CD4-positive, alpha-beta T cell treated with Interleukin-17A for 4 hours (primary cell): ENCODE data around the gene GPR4.
"Not testable (repeated sequence)": the region's sequence is repeated elsewhere in the genome, so short reads cannot be mapped to it uniquely, and the experiment has no call there.

Source experiments
- DNase-seq: peaks from one replicate; pipeline ENCODE4 v3.0.0-alpha.2; 2020; ENCODE audit warnings: mixed read lengths

GPR4 gene

GRCh38 chr19:45621976-45622503 lies 20.0 kb upstream of the GPR4 start:
- no peak for DNase-seq

DNA sequence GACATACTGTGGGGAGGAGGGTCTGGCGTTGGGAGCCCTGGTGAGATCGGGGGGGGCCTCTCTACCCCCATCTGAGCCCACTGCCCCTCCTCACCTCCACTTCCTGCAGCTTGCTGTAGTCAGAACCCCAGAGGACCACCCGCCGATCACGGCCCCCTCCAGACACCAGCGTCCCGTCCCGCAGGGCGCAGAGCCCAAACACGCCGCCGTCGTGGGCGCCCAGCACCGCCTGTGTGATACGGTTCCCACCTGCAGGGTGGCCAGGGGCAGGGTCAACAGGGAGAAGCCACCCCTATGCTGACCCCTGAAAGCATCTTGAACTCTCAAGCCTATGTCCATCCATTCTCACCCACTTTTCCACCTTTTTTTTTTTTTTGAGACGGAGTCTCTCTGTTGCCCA lies 19.4 kb upstream of the GPR4 start:
- DNase-seq: no peak

DNA sequence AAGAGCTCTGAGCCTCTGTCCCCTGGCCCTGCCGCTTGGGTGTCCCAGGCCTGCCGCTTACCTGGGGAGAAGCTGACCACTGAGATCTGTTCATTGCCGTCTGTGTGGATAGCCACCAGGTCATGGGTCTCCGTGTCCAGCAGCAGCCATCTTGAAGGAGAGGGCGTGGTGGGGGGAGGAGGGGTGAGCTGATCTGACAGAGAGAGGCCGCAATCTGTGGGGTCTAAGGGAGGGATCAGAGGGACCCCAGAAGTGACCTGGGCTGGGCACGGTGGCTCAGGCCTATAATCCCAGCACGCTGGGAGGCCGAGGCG lies 14.6 kb upstream of the GPR4 start:
- DNase-seq: no peak

DNA sequence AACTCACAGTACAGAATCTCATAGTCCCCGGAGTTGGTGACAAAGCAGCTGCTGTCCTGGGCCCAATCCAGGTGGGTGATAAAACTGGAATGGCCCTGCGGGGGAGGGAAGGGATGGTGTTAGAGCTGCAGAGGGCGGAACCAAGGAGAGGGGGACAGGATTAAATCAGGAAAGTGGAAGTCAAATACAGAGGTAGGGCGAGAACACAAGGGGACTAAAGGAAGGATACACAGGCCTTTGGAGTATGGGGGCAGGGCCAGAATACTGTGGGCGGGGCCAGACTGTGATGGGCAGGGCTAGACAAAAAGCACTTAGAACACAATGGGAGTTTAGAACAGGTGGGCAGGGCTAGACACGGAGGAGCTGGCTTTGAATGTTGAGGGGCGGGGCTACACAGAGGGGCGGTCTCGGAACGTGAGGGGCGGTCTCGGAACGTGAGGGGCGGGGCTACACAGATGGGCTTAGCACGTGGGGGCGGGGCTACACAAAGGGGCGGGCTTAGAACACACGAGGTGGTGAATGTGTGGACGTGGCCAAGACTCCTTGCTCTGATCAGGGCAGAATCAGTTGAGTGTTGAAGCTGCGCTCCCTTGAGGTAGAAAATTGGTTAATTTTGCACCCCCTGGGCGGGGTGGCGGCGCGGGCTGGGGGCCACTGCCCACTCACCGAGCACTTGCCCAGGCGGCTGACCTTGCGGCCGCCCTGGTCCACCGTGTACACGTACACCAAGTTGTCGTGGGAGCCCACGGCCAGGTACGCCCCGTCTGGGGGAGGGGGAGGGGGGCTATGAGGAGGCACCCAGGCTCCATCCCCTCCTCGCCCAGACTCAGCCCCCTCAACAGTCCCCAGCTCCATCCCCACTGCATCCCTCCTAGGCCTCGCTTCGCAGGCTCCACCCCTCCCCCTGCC lies 14.0 kb upstream of the GPR4 start:
- peak; percentile 63 for DNase-seq

DNA sequence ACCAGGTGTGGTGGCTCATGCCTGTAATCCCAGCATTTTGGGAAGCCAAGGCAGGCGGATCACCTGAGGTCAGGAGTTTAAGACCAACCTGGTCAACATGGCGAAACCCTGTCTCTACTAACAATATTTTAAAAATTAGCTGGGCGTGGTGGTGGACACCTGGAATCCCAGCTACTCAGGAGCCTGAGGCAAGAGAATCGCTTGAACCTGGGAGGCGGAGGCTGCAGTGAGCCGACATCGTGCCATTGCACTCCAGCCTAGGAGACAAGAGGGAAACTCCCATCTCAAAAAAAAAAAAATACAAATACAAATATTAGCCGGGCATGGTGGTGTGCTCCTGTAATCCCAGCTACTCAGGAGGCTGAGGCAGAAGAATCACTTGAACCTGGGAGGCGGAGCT lies 13.0 kb upstream of the GPR4 start:
- DNase-seq: not testable (repeated sequence)

GRCh38 chr19:45613926-45614725 lies 12.1 kb upstream of the GPR4 start:
- DNase-seq: peak; percentile 28

DNA sequence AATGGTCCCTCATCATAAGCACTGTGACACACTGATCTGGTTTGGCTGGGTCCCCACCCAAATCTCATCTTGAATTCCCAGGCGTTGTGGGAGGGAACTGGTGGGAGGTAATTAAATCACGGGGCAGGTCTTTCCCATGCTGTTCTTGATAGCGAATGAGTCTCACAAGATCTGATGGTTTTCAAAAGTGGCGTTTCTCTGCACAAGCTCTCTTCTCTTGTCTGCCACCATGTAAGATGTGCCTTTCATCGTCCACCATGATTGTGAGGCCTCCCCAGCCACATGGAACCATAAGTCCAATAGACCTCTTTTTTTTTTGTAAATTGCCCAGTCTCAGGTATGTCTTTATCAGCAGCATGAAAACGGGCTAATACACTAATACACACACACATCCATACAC lies 6.9 kb upstream of the GPR4 start:
- no peak for DNase-seq

DNA sequence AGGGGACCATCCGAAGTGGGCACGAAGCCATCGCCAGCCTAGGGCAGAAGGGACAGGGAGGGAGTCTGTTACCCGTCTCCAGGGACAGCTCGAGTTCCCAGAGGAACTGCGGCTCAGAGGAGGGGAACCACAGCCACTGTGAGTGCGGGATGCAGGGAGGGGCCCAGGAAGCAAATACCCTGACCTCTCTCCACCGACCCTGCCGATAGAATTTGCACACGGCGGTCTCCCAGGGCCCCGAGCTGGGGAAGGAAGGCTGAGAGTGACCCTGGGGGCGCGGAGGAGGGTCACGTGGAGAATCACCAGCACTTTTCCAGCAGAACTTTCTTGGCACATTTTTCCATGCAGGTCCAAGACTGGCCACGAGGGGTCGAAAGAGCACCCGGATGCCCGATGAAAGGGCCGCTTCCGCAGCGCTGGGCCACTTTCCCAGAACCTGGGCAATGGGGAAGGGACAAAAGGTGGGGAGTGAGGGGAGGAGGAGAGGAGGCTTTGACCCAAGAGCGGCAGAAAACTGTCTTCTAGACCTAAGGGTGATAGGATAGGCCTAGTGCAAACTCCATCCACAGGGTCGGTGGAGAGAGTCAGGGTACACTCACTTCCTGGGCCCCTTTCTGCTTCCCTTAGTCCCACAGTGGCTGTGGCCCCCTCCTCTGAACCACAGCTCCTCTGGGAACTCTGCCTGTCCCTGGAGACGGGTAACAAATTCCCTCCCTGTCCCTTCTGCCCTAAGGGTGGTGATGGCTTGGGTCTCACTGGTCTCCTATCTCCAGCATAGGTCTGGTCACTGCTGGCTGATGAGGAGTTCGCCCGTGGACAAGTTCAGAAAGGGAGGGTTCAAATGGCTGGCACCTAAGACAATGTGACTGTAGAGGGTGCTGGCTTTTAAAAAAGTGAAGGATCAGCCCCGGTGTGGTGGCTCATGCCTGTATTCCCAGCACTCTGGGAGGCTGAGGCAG lies 5.3 kb upstream of the GPR4 start:
- peak; percentile 69 for DNase-seq

- DNase-seq: no peak
Observed at GRCh38 chr19:45601115-45601514, 897 bp downstream of the GPR4 start.

DNA sequence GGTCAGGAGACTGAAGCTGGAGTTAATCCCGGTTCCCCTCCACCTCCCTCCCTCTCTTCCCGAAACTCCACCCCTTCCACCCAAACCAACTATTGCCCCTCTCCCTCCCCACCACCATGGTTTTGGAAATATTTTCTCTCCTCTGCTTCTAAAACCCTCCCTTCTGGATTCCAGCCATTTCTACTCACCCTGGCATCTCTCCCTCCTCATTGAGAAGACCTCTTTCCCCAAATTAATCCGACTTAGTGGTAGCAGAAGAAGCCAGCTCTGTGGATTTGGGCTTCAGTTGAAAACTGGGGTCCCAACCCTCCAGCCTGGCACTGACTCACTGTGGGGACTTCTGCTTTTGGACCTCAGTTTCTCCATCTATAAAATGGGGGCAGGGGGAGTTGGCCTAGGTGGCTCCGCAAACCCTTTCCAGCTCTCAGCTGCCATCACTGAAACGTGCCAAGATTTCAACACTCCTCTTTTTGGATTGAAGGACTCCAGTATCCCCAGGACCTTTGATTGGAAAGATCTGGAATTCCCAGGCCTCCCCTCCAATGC lies 1.6 kb downstream of the GPR4 start:
- no peak for DNase-seq

- no peak for DNase-seq
Observed at GRCh38 chr19:45599286-45599685, 2.7 kb downstream of the GPR4 start.

DNA sequence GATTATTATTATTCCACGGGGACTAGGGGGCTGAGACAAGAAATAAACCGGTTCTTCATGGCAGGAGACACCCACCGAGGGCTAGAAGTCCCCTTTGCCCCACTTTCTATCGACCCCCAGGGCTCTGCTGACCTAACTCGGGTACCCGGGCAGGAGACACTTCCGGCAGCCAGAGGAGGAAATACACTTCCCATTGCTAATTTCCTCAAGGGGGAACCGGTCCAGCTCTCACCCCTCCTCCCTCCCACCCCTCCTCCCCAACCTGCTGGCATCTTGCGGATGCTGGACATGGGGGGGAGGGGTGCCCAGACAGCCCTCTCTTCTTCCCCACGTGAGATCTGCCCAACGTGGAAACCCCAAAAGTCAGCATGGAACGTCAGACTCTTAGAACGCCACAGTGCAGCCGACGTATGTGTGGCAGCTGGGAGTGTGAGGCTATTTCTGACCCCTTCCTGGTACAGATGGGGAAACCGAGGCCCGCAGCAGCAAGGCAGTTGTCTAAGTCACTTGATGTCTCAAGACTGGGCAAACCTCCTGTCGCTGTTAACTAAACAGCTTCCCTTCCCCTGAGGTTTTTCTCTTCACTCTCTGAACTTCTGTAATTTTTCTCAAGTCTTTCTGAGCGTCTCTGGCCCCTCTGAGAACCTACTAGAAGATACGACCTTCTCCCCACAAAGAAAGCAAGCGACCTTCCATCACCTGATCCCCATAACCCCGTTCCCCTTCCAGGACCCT lies 3.6 kb downstream of the GPR4 start:
- peak; percentile 9 for DNase-seq

DNA sequence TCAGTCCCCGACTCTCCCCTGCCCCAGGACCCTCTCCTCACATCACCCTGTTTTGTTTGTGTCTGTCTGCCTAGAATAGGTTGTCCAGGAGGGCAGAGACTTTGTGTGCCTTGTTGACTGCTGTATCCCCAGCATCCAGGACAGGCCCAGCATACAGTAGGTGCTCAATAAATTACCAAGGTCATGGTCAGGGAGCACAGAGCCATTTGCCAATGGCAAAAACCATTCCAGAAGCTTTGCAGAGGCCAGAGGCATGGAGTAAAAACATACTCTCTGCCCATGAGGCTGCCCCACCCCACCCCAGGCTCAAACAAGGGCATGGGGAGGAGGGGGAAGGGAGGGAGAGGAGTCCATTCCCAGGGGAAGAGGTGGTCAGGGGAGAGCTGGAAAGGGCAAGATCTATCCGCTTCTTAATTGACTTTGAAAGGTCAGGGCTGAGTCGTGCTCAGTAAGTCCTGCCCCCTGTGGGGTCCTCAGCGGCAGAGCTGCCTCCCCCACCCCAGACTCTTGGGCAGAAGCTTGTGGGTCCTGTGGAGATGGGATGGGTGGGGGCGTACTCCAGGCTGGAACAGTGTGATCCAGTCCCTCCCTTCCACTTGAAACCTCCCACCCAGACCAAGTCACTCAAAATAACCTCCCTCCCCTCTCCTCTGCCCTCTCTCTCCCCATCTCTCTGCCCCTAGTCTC lies 4.4 kb downstream of the GPR4 start:
- no peak for DNase-seq

- no peak for DNase-seq
Observed at GRCh38 chr19:45595814-45596213, 6.2 kb downstream of the GPR4 start.

GRCh38 chr19:45593520-45593919 lies 8.5 kb downstream of the GPR4 start:
- no peak for DNase-seq

DNA sequence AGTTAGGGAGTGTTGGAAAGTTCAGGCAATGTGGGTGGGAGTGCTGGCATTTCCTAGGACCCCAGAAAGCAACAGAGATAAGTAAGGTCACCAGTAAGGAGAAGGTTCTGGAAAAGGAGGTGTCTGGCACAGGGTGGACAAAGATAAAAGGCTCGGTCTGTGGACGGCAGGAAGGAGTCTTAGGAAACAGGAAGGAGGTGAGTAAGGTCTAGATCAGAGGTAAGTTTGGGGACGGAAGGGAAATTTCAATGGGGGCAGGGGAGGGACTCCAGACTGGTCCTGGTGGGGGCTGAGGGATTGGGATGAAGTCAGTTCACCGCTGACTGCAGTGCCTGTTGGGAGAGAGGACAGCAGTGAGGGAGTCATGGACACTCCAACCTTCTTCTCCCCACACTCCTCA lies 9.6 kb downstream of the GPR4 start:
- no peak for DNase-seq

DNA sequence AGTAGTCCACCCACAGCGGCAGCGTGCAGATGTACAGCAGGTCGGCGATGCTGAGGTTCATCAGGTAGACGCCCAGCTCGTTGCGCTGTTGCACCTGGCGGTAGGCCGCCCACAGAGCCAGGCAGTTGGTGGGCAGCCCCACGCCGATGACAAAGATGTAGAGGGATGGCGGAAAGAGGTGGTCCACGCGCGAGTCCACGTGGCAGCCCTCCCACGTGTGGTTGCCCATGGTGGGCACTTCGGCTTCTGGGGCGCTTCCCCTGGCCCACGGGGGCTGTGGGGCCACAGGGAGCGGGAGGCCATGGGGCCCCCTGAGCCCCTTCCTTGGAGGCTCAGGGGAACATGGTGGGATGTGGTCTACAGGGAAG lies 10.4 kb downstream of the GPR4 start:
- no peak for DNase-seq

DNA sequence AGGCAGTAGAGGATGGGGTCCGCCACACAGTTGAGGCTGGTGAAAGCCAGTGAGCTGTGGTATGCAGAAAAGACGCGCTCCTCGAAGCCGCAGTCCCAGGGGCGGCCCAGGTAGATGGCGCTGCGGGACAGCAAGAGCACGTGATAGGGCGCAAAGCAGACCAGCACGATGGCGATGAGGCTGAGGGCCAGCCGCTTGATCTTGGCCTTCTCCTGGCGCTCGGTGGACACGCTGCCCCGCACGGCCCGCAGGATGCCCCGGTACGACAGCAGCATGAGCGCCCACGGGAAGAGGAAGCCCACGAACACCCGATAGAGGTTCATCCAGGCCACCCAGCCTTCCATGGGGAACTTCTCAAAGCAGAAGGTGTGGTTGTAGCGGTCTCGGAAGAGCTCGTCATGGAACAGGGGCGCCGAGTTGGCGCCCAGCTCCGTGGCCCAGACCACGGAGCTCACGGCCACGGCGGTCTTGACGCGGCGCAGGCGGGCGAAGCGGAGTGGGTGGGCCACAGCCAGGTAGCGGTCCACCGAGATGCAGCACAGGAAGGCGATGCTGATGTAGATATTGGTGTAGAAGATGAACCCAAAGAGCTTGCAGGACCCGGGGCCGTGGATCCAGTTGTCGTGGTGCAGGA lies 10.9 kb downstream of the GPR4 start:
- peak; percentile 56 for DNase-seq

DNA sequence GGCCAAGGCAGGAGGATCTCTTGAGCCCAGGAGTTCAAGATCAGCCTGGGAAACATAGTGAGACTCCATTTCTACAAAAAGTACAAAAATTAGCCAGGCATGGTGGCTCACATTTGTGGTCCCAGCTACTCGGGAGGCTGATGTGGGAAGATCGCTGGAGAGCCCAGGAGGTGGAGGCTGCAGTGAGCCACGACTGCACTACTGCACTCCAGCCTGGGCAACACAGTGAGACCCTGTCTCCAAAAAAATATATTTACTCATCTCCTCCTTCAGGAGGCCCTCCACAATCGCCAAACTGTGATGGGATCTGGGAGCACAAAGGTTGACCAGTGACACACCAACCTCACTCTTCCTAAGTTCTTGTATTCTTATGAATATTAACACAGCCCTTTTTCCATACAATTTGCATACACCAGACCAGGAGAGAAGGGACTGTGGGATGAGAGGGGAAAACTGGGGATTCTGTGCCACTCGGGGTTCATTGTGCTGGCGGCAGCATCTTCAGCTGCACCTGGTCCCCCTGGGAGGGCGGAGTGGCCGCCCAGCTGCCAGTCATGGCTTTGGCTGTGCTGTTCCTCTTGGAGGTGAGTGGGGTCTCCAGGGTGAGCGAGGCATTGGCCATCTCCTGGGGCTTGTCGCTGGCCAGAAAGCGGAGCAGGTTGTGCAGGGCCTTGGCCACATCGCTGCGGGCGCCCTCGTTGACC lies 11.6 kb downstream of the GPR4 start:
- no peak for DNase-seq

DNA sequence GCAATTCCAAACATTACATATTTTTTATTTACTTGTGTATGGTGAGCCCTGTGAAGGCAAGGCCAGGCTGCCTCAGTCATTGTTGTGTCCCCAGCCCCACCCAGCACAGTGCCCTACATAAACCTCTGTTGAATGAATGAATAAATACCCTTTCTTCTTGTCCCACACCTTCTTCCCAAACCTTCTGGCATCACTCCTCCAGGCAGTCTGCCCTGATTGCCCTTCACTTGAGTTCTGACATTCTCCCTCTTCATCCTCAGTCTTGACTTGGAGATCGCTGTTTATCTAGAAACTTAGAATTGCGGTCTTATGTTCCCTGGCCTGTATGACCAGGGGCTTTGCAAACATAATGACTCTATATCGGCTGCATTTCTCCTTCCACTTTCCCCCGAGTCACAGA lies 12.2 kb downstream of the GPR4 start:
- DNase-seq: no peak
